GM21786 (cell line): ENCODE data around the gene PALLD.

Experiments used
- ATAC-seq: cut with Tn5 transposase; IDR thresholded peaks from one replicate; pipeline ENCODE4 v1.9.1; 2021; ENCODE audit not compliant: unreplicated experiment

Gene PALLD

GRCh38 chr4:168811786-168812651, 315.2 kb downstream of the PALLD start:
- no peak for ATAC-seq

GRCh38 chr4:168812806-168813205, 316.0 kb downstream of the PALLD start:
- ATAC-seq = no peak

GRCh38 chr4:168813890-168814289, 317.0 kb downstream of the PALLD start:
- ATAC-seq = no peak

- ATAC-seq = no peak
Observed at GRCh38 chr4:168815379-168816345, 318.8 kb downstream of the PALLD start.

GRCh38 chr4:168817370-168817769, 320.5 kb downstream of the PALLD start:
- no peak for ATAC-seq

- no peak for ATAC-seq
Observed at GRCh38 chr4:168822481-168822880, 325.6 kb downstream of the PALLD start.

GRCh38 chr4:168825975-168826374, 329.1 kb downstream of the PALLD start:
- ATAC-seq = no peak

- ATAC-seq = no peak
Observed at GRCh38 chr4:168826620-168827019, 329.8 kb downstream of the PALLD start.

GRCh38 chr4:168830777-168831512, 334.1 kb downstream of the PALLD start:
- ATAC-seq = no peak

- no peak for ATAC-seq
Observed at GRCh38 chr4:168831585-168831918, 334.7 kb downstream of the PALLD start.

GRCh38 chr4:168831919-168832762, 335.3 kb downstream of the PALLD start:
- ATAC-seq = peak; percentile 89

- no peak for ATAC-seq
Observed at GRCh38 chr4:168832763-168833575, 336.1 kb downstream of the PALLD start.

GRCh38 chr4:168833881-168834280, 337.0 kb downstream of the PALLD start:
- no peak for ATAC-seq

GRCh38 chr4:168835880-168836454, 339.1 kb downstream of the PALLD start:
- ATAC-seq = no peak

- no peak for ATAC-seq
Observed at GRCh38 chr4:168836490-168836889, 339.6 kb downstream of the PALLD start.

GRCh38 chr4:168837922-168838321, 341.1 kb downstream of the PALLD start:
- no peak for ATAC-seq

GRCh38 chr4:168839758-168840391, 343.0 kb downstream of the PALLD start:
- ATAC-seq = no peak

GRCh38 chr4:168840392-168840763, 343.5 kb downstream of the PALLD start:
- ATAC-seq = no peak
